Measurements from ENCODE around the gene TMEM259.

Gene TMEM259

GRCh38 chr19:1020868-1021425 lies at the start of gene TMEM259:
Gene TMEM259 (minus strand): TSS chr19:1021123. CDS start chr19:1020996, 127 bp downstream.
- peak; percentile 98 for DNase-seq

DNA sequence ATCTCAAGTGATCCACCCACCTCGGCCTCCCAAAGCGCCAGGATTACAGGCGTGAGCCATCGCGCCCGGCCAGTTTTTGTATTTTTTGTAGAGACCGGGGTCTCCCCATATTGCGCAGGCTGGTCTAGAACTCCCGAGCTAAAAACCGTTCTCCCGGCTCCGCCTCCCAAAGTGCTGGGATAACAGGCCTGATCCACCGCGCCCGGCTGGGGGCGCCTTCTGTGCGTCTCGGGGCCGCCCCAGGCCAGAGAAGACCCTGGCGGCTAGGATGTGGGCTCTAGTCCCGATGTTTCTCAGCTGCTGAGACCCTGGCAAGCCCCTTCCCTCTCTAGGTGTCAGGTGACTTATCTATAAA lies 49.6 kb upstream of the TMEM259 start:
- no peak for DNase-seq

DNA sequence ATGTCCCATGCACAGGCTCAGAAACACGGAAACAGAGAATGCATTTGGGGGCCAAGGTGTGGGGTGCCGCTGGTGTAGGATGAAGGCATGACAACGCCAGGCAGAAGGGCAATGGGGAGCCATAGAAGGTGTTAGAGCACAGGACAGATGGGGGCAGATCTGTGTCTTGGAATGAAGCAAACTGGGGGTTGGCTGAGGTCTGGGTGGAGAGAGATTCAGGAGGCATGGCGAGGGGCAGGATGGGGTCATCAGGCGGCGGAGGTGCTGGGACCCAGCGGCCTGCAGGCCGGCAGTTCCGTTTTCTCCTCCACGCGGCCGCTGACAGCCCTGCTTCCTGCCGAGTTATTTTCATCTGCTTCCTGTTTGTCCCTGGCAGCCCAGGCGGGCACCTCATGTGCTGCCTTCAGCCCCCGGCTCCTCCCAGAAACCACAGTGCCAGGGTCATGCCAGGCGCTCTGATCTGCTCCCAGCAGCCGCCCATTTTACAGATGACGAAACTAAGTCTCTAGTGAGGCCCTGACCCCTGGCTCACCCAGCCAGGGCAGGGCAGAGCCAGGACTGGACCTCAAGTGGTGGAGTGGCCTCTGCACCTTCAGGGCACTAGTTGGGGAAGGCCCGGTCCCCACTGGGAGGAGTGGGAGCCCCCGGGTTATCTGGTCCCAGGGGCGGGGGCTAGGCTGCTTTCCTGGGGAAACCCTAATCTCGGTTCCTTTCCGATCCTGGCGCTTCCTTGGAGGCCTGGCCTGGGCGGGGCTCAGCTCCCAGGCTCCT lies 48.3 kb upstream of the TMEM259 start:
- no peak for DNase-seq

DNA sequence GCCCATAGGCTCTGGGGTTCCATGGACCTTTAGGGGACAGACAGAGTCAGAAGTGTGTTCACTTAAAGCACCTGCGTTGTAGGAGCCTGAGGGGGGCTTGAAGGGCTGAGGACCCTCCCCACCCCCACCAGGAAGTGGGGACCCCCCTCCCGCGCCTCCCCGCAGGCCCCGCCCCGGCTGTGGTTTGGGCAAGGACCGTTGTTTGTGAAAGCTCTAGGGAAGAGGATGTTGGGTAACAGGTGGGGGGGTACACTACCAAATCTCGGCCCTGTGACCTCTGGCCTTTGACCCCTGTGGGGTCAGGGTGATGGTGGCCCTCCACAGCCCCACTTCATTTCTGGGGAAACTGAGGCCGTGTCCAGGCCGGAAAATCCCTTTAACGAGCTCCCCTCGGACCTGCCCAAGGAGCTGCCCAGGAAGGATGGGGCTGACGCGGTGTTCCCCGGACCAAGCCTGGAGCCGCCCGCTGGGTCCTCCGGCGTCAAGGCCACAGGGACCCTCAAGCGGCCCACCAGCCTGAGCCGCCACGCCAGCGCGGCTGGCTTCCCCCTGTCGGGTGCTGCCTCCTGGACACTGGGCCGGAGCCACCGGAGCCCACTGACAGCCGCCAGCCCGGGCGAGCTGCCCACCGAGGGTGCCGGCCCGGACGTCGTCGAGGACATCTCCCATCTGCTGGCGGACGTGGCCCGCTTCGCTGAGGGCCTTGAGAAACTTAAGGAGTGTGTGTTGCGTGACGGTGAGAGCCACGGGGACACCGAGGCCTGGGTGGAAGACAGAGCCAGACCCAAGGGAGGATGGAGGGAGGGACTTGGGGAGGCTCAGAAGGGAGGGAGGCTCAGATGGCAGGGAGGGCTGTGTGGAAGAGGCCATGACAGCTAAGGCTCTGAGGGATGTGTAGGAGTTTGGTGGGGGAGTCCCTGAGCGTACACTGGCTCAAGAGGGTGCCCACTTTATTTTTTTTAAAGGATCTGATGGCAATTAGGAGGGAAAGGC lies 47.4 kb upstream of the TMEM259 start:
- DNase-seq: no peak

- DNase-seq: no peak
These were observed 46.5 kb upstream of the TMEM259 start for GRCh38 chr19:1067341-1067957.

- DNase-seq: no peak
These were observed 45.9 kb upstream of the TMEM259 start, which contains the start of gene ARHGAP45 for GRCh38 chr19:1066748-1067340. Gene ARHGAP45 (plus strand): TSS chr19:1067167. CDS start chr19:1067406, 239 bp downstream.

DNA sequence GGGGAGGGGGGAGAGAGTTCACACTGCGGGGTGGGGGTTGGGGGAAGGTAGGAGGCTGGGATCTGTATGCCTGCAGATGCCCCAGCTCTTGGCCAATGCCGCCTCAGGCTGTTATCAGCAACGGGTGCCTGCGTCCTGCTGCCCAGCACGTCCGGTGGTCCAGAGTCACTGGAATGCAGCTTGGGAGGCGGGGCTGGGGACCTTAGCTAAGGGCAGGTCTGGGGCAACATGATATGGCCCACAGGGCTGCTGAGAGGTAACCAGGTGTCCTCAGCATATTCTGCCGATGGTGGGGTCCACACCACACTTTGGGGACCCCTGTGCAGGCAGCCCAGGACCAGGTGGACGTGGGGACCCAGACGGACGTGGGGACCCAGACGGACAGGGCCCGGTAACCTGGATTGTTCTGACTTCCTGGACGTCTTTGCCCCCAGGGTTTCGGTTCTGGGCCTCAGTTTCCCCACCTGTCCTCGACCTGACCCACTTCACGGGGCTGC lies 45.4 kb upstream of the TMEM259 start:
- DNase-seq: no peak

- DNase-seq: no peak
These were observed 44.7 kb upstream of the TMEM259 start for GRCh38 chr19:1065606-1066109.

GRCh38 chr19:1064661-1065605 lies 44.0 kb upstream of the TMEM259 start:
- DNase-seq: no peak

GRCh38 chr19:1063909-1064660 lies 43.2 kb upstream of the TMEM259 start:
- no peak for DNase-seq

DNA sequence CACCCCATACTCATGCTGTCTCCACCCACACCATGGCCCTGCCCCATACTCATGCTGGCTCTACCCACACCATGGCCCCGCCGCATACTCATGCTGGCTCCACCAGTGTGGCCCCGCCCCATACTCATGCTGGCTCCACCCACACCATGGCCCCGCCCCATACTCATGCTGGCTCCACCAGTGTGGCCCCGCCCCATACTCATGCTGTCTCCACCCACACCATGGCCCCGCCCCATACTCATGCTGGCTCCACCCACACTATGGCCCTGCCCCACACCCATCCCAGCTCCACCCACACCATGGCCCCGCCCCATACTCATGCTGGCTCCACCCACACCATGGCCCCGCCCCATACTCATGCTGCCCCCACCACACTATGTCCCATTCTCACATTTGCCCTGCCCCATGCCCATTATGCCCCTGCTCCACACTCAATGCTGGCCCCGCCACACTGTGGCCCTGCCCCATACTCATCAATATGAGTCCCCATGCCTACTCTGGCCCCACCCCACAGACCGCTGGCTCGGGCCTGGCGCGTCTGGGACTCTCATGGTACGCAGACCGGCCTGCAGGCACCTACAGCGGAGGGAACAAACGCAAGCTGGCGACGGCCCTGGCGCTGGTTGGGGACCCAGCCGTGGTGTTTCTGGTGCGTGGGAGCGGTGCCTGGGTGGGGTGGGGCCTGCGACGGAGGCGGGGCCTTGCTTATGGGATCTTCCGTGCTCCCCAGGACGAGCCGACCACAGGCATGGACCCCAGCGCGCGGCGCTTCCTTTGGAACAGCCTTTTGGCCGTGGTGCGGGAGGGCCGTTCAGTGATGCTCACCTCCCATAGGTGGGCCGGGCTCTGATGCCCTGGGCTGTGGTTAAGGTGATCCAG lies 42.3 kb upstream of the TMEM259 start:
- DNase-seq: peak; percentile 82

DNA sequence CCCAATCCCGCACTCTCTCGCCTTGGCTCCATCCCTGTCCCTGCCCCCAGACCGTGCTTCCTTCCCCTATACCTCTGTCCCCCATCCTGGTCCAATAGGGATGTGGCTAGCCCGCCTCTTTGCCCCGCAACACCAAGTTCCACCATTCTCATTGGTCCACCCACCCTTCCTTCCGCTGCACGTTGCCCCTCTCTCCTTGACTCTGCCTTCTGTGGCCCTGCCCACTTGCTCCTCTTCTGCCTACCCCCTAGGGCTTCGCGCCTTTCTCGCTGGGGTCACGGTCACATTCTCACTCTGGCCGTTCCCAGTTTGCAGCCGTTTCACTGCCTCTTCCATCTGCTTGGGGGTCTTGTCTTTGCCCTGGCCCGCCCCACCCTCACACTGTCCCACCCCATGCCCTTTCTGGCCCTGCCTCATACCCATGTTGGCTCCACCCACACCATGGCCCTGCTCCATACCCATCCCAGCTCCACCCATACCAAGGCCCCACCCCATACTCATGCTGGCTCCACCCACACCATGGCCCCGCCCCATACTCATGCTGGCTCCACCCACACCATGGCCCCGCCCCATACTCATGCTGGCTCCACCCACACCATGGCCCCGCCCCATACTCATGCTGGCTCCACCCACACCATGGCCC lies 41.6 kb upstream of the TMEM259 start:
- no peak for DNase-seq

DNA sequence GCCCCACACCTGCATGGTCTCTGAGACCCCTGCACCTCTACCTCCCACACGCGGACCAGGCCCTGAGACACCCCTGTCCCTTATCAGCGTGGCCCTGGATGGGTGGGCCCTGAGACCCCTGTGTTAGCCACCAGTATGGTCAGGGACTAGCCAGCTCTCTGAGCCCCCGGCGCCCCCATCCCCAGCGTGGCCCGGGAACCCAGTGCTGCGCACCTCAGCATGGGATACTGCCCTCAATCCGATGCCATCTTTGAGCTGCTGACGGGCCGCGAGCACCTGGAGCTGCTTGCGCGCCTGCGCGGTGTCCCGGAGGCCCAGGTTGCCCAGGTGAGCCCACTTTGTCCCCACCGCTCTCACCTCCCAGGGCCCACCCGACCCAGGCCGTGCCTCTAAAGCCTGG lies 41.1 kb upstream of the TMEM259 start:
- no peak for DNase-seq

- no peak for DNase-seq
These were observed 39.8 kb upstream of the TMEM259 start for GRCh38 chr19:1060689-1061088.

GRCh38 chr19:1058112-1058511 lies 37.2 kb upstream of the TMEM259 start:
- DNase-seq: no peak

GRCh38 chr19:1057176-1057855 lies 36.4 kb upstream of the TMEM259 start:
- peak; percentile 51 for DNase-seq

DNA sequence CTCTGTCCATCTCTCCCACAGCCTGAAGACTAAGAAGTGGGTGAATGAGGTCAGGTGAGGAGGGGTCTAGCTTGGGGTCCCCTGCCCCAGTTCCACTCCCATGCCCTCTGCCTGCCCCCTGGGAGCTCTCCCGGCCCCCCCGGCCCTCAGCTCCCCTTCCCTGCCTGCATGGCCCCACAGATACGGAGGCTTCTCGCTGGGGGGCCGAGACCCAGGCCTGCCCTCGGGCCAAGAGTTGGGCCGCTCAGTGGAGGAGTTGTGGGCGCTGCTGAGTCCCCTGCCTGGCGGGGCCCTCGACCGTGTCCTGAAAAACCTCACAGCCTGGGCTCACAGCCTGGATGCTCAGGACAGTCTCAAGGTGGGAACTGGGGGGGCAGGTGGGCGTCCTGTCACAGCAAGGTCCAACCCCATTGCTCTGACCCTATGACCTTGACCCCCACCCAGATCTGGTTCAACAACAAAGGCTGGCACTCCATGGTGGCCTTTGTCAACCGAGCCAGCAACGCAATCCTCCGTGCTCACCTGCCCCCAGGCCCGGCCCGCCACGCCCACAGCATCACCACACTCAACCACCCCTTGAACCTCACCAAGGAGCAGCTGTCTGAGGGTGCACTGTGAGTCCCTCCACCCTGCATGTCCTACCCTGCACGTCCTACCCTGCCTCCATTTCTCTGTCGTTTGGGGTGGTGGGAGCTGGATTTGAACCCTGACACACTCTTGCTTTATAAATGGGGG lies 35.1 kb upstream of the TMEM259 start:
- DNase-seq: no peak

All from T1000 (cell line).